AG10803 (cell line): ENCODE results near the gene PRKCZ.
"Not testable (repeated sequence)": the region's sequence is repeated elsewhere in the genome, so short reads cannot be mapped to it uniquely, and the experiment has no call there.

Experiments
- DNase-seq: peaks from one replicate; pipeline ENCODE4 v3.0.0; 2010; ENCODE audit warnings: low read depth
- H3K4me3 ChIP-seq: 2 replicates; pipeline ENCODE4 v1.5.1; 2011; ENCODE audit warnings: mild to moderate bottlenecking, low read length, control low read depth
- CTCF ChIP-seq: conservative IDR thresholded peaks from 2 replicates; pipeline ENCODE4 v1.5.1; 2011; ENCODE audit warnings: mild to moderate bottlenecking, low read length, control low read depth, inconsistent platforms

PRKCZ gene

DNA sequence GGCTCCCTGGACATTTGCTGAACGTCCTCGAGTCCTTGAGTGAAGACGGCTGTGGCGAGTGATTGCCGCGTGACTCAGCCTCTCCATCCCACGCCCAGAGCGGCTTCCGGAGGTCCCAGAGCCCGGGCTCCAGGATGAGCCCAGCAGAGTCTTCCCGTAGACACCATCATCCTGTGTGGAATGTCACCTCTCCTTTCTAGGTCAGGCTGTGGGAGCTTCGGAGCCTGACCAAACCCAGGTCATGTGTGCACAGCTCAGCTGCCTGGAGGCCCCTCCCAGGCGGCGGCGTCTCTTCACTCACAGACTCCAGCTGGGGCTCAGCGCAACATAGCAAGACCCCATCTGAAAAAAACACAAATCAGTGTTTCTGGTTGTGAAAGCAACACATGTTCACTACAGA lies 38.2 kb downstream of the PRKCZ start:
- H3K4me3 ChIP-seq, result no peak overlapping the region
- peak; percentile 54 for DNase-seq
- no peak for TF ChIP-seq CTCF

GRCh38 chr1:2089051-2089450 lies 38.8 kb downstream of the PRKCZ start:
- DNase-seq, result no peak
- no peak for TF ChIP-seq CTCF
- H3K4me3 ChIP-seq, result no peak overlapping the region

DNA sequence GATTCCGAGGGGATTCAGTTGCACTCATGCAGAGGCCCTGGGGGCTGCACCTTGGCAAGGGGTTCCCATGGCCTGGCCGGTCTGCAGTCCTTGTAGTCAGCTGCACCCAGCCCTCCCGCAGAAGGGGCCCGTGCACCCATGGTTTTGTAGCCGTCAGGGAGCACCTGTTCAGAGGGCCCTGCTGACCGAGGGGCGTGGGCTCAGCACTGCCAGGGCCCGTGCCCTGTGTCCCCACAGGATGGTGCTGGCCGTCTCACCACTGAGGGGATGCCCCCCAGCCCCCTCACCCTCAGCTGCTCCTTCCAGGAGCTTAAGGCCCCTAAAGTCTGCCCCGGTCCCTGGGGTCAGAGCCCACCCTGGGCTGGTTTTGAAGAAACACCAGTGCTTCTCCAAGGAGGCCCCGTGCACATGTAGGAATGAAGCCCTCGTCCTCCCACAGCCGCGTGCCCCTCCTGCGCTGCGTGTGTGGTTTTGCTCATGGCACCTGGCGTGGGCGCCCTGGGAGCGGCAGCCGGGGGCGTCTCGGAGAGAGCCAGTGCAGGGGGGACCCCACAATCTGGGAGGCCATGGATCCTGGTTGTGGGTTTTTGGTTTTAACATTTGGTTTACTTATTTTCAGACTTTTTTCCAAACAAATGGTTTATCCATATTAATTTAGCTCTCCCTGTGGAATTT lies 40.1 kb downstream of the PRKCZ start:
- no peak for TF ChIP-seq CTCF
- DNase-seq, result no peak
- H3K4me3 ChIP-seq, result no peak overlapping the region

- peak; percentile 63 for TF ChIP-seq CTCF
- peak; percentile 23 for DNase-seq
- H3K4me3 ChIP-seq, result no peak overlapping the region
Measured at GRCh38 chr1:2091611-2092604, 41.7 kb downstream of the PRKCZ start.

DNA sequence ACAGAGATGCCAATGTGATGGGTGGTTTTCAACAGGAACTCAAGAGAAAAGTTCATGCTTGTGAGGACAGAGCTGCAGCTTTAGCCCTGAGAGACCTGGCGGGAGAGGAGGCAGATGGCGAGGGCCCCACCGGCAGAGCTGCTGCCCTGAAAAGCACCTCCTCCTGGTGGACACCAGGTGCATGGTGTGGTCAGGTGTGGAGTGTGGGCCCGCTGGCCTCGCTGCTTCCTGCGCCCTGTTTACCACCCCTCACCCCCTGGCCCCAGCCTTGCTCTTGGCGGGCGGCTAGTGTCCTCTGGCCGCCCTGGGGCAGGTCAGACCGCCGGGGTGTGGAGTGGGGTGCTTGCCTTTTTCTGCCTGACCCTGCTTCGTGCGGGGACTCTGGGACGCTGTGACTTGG lies 42.8 kb downstream of the PRKCZ start:
- no peak overlapping the region for H3K4me3 ChIP-seq
- DNase-seq, result no peak
- no peak for TF ChIP-seq CTCF

GRCh38 chr1:2093636-2094035 lies 43.4 kb downstream of the PRKCZ start:
- TF ChIP-seq CTCF, result no peak
- no peak for DNase-seq
- H3K4me3 ChIP-seq, result no peak overlapping the region

- not testable (repeated sequence) for H3K4me3 ChIP-seq, DNase-seq
Measured at GRCh38 chr1:2094269-2095158, 44.3 kb downstream of the PRKCZ start.
